ENCODE measurements around the gene KCNAB3.
A peak's percentile ranks its signal among the peaks of the same experiment; 100 is the strongest.

The KCNAB3 gene

DNA sequence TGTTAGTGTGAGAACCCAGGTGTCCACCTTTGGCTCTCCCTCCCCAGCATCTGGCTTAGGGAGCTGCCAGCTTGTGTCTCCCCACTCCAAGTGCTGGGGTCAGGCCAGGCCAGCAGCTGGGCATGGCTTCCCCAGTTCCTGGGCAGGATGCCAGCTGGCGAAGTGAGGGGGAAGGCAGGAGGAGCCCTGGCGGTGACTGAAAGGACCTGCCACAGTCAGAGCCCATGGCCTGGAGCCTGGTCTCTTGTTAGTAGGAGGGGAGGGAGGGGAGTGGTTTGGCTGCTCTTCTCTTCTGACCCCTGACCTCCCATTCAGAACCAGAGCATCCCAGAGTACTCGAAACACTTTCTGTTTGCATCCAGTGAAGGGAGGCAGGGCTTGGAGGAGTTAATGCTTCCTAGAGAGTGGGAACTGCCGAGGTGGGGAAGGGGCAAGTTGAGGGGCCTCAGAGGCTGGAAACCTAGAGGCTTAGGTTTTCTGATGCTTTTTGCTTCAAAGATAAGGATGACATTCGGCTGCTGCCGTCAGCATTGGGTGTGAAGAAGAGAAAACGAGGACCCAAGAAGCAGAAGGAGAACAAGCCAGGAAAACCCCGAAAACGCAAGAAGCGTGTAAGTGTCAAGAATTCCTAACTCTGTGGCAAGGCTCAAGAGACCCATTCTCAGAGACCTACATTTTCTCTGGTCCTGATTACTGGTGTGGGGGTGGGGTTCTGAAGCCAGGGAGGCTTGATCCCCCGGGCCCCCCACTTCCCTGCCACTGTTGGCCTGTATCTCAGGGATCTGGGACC, 40.3 kb downstream of the KCNAB3 start (continued):
- TF ChIP-seq, protein P1, sequence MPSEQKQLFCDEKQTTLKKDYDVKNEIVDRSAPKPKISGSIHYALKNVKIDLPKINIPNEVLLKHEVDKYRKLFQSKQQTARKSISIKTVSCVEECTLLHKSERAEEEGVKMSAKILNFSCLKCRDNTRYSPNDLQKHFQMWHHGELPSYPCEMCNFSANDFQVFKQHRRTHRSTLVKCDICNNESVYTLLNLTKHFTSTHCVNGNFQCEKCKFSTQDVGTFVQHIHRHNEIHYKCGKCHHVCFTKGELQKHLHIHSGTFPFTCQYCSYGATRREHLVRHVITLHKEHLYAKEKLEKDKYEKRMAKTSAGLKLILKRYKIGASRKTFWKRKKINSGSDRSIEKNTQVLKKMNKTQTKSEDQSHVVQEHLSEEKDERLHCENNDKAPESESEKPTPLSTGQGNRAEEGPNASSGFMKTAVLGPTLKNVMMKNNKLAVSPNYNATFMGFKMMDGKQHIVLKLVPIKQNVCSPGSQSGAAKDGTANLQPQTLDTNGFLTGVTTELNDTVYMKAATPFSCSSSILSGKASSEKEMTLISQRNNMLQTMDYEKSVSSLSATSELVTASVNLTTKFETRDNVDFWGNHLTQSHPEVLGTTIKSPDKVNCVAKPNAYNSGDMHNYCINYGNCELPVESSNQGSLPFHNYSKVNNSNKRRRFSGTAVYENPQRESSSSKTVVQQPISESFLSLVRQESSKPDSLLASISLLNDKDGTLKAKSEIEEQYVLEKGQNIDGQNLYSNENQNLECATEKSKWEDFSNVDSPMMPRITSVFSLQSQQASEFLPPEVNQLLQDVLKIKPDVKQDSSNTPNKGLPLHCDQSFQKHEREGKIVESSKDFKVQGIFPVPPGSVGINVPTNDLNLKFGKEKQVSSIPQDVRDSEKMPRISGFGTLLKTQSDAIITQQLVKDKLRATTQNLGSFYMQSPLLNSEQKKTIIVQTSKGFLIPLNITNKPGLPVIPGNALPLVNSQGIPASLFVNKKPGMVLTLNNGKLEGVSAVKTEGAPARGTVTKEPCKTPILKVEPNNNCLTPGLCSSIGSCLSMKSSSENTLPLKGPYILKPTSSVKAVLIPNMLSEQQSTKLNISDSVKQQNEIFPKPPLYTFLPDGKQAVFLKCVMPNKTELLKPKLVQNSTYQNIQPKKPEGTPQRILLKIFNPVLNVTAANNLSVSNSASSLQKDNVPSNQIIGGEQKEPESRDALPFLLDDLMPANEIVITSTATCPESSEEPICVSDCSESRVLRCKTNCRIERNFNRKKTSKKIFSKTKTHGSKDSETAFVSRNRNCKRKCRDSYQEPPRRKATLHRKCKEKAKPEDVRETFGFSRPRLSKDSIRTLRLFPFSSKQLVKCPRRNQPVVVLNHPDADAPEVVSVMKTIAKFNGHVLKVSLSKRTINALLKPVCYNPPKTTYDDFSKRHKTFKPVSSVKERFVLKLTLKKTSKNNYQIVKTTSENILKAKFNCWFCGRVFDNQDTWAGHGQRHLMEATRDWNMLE (tag by site-specific recombination; conservative IDR thresholded peaks at IDR 0.05; ENCODE audit: low read depth) = no peak
- TF ChIP-seq ZFHX2 (tag by site-specific recombination; conservative IDR thresholded peaks at IDR 0.05) (peak; percentile 51; the same call in 1 of the 2 replicates), GLIS1 (tag by site-specific recombination; IDR thresholded peaks at IDR 0.05) (peak; percentile 58; the same call in 1 of the 2 replicates), IKZF3 (tag by site-specific recombination; IDR thresholded peaks at IDR 0.05) (peak; percentile 77), ZSCAN30 (tag by site-specific recombination; IDR thresholded peaks at IDR 0.05) (peak; percentile 98), HOXD13 (CRISPR knock-in tag; IDR thresholded peaks at IDR 0.05; ENCODE audit: borderline replicate concordance) (no peak), CTCF (tag by site-specific recombination; IDR thresholded peaks at IDR 0.05) (peak; percentile 77), ZNF404 (tag by site-specific recombination; IDR thresholded peaks at IDR 0.05) (no peak), ZNF433 (tag by site-specific recombination; IDR thresholded peaks at IDR 0.05; ENCODE audit: low read depth) (no peak), ZIC2 (tag by site-specific recombination; IDR thresholded peaks at IDR 0.05) (peak; percentile 79), TCF7L2 (IDR thresholded peaks at IDR 0.05; ENCODE audit: borderline replicate concordance, low read depth, low read length) (no peak), BCL11A (tag by site-specific recombination; IDR thresholded peaks at IDR 0.05; ENCODE audit: low read depth) (peak; percentile 51; the same call in 1 of the 2 replicates), ZNF776 (tag by site-specific recombination; IDR thresholded peaks at IDR 0.05; ENCODE audit: borderline replicate concordance) (no peak), ZNF830 (tag by site-specific recombination; IDR thresholded peaks at IDR 0.05; ENCODE audit: low read depth) (no peak), SCRT1 (tag by site-specific recombination; IDR thresholded peaks at IDR 0.05; ENCODE audit: borderline replicate concordance) (no peak), ZNF10 (tag by site-specific recombination; IDR thresholded peaks at IDR 0.05) (no peak), ZNF600 (tag by site-specific recombination; IDR thresholded peaks at IDR 0.05) (no peak), ZNF639 (tag by site-specific recombination; IDR thresholded peaks at IDR 0.05) (no peak), EGR2 (tag by site-specific recombination; IDR thresholded peaks at IDR 0.05; ENCODE audit: low read depth) (peak; percentile 43; the same call in 1 of the 2 replicates), ZBTB7A (tag by site-specific recombination; IDR thresholded peaks at IDR 0.05; ENCODE audit: low read depth) (no peak), ZNF324 (tag by site-specific recombination; IDR thresholded peaks at IDR 0.05) (no peak), ZNF704 (tag by site-specific recombination; IDR thresholded peaks at IDR 0.05) (no peak), HOXC10 (CRISPR knock-in tag; IDR thresholded peaks at IDR 0.05) (no peak)
- TF ChIP-seq, protein P2, sequence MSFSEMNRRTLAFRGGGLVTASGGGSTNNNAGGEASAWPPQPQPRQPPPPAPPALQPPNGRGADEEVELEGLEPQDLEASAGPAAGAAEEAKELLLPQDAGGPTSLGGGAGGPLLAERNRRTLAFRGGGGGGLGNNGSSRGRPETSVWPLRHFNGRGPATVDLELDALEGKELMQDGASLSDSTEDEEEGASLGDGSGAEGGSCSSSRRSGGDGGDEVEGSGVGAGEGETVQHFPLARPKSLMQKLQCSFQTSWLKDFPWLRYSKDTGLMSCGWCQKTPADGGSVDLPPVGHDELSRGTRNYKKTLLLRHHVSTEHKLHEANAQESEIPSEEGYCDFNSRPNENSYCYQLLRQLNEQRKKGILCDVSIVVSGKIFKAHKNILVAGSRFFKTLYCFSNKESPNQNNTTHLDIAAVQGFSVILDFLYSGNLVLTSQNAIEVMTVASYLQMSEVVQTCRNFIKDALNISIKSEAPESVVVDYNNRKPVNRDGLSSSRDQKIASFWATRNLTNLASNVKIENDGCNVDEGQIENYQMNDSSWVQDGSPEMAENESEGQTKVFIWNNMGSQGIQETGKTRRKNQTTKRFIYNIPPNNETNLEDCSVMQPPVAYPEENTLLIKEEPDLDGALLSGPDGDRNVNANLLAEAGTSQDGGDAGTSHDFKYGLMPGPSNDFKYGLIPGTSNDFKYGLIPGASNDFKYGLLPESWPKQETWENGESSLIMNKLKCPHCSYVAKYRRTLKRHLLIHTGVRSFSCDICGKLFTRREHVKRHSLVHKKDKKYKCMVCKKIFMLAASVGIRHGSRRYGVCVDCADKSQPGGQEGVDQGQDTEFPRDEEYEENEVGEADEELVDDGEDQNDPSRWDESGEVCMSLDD (tag by site-specific recombination; IDR thresholded peaks at IDR 0.05) = peak; percentile 59
- TF ChIP-seq, protein P3, sequence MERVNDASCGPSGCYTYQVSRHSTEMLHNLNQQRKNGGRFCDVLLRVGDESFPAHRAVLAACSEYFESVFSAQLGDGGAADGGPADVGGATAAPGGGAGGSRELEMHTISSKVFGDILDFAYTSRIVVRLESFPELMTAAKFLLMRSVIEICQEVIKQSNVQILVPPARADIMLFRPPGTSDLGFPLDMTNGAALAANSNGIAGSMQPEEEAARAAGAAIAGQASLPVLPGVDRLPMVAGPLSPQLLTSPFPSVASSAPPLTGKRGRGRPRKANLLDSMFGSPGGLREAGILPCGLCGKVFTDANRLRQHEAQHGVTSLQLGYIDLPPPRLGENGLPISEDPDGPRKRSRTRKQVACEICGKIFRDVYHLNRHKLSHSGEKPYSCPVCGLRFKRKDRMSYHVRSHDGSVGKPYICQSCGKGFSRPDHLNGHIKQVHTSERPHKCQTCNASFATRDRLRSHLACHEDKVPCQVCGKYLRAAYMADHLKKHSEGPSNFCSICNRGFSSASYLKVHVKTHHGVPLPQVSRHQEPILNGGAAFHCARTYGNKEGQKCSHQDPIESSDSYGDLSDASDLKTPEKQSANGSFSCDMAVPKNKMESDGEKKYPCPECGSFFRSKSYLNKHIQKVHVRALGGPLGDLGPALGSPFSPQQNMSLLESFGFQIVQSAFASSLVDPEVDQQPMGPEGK (tag by site-specific recombination; IDR thresholded peaks at IDR 0.05) = peak; percentile 85

Measured in HEK293 (cell line).